GM18511 (cell line): Measurements from ENCODE around the gene CCDC18.
"Not testable (repeated sequence)": the region's sequence is repeated elsewhere in the genome, so short reads cannot be mapped to it uniquely, and the experiment has no call there.

ENCODE experiments used
- ATAC-seq: cut with Tn5 transposase; IDR thresholded peaks from one replicate; pipeline ENCODE4 v1.9.1; 2021; ENCODE audit warnings: mild to moderate bottlenecking, moderate library complexity; ENCODE audit not compliant: unreplicated experiment

Gene CCDC18

GRCh38 chr1:93170141-93170678, 10.3 kb upstream of the CCDC18 start:
- ATAC-seq = not testable (repeated sequence)

- no peak for ATAC-seq
These were observed 8.9 kb upstream of the CCDC18 start for GRCh38 chr1:93171549-93172034.

GRCh38 chr1:93172778-93173177, 7.7 kb upstream of the CCDC18 start:
- ATAC-seq = no peak

GRCh38 chr1:93174638-93175037, 5.9 kb upstream of the CCDC18 start:
- ATAC-seq = not testable (repeated sequence)

GRCh38 chr1:93177991-93178390, 2.5 kb upstream of the CCDC18 start:
- ATAC-seq = no peak

- no peak for ATAC-seq
These were observed 2.1 kb upstream of the CCDC18 start for GRCh38 chr1:93178418-93178817.

- peak; percentile 85 for ATAC-seq
These were observed 420 bp upstream of the CCDC18 start, which contains the start of gene TMED5 for GRCh38 chr1:93179886-93180722. Gene TMED5 (minus strand): TSS chr1:93180413. CDS start chr1:93180242, 171 bp downstream.

- ATAC-seq = no peak
These were observed 6.1 kb downstream of the CCDC18 start for GRCh38 chr1:93186667-93187066.

- ATAC-seq = no peak
These were observed 9.9 kb downstream of the CCDC18 start for GRCh38 chr1:93190432-93190831.

- ATAC-seq = no peak
These were observed 13.9 kb downstream of the CCDC18 start for GRCh38 chr1:93194231-93194990.

- ATAC-seq = no peak
These were observed 16.1 kb downstream of the CCDC18 start for GRCh38 chr1:93196591-93196990.

GRCh38 chr1:93199150-93199549, 18.6 kb downstream of the CCDC18 start:
- ATAC-seq = no peak

- no peak for ATAC-seq
These were observed 19.6 kb downstream of the CCDC18 start for GRCh38 chr1:93200086-93200620.

GRCh38 chr1:93200714-93201113, 20.2 kb downstream of the CCDC18 start:
- no peak for ATAC-seq

- ATAC-seq = no peak
These were observed 25.5 kb downstream of the CCDC18 start for GRCh38 chr1:93205892-93206566.

- ATAC-seq = no peak
These were observed 26.0 kb downstream of the CCDC18 start for GRCh38 chr1:93206567-93206954.

- ATAC-seq = no peak
These were observed 26.7 kb downstream of the CCDC18 start for GRCh38 chr1:93207211-93207610.

- ATAC-seq = no peak
These were observed 34.8 kb downstream of the CCDC18 start for GRCh38 chr1:93215322-93215721.

- peak; percentile 85 for ATAC-seq
These were observed 38.9 kb downstream of the CCDC18 start for GRCh38 chr1:93219443-93219842.

- not testable (repeated sequence) for ATAC-seq
These were observed 40.2 kb downstream of the CCDC18 start for GRCh38 chr1:93220716-93221115.

GRCh38 chr1:93221913-93222312, 41.4 kb downstream of the CCDC18 start:
- no peak for ATAC-seq
